K562 (cell line): ENCODE data around the gene PSMD9. TPM values are rescaled to one million over a fixed set of nuclear protein-coding genes. Genes with fewer than 3 reads are reported as not detected.

Experiments
- ATAC-seq: fragments of 200-7000 bp; cut with Tn5 transposase; 3 replicates; pipeline ENCODE4 v1.9.1; 2020; ENCODE audit warnings: moderate library complexity
- BruUV-seq: library from RNA; stranded (reverse); fragments of 400-500 nt; replicated peaks from 2 replicates; lab custom pipeline; 2021; lab: Mats Ljungman, UMichigan
- CTCF ChIA-PET: fragments of 300-600 bp; formaldehyde crosslinking; extraction: SDS; loops from one replicate; lab custom pipeline; 2021; ENCODE audit warnings: low intra/inter-chr PET ratio; lab: Yijun Ruan, JAX
- POLR2A ChIA-PET: fragments of 300-600, 350-650 bp; sonication (Branson Sonifier 250); formaldehyde crosslinking; extraction: SDS; loops from one replicate; lab custom pipeline; 2021; ENCODE audit warnings: antibody characterized with exemption, inconsistent platforms; lab: Yijun Ruan, JAX
- DNase-seq, 4 experiments: peaks; one replicate each; pipeline versions ENCODE4 v3.0.0 to v3.0.0-alpha.2; 2011 to 2018; ENCODE audit warnings: low spot score in 3 of 4, mixed read lengths in 3 of 4; ENCODE audit errors: extremely low read depth in 1 of 4
- FAIRE-seq: peaks from 2 replicates; lab custom pipeline; 2011; peaks lifted over from hg19 to GRCh38; lab: Jason Lieb, UNC
- H2AFZ ChIP-seq: 2 replicates; pipeline ENCODE4 v1.6.0; 2011; ENCODE audit warnings: low read depth, low read length, control low read depth, inconsistent platforms
- H3K27ac ChIP-seq: fragments of 200-600 bp; 3 replicates; pipeline ENCODE4 v1.8.0; 2011; ENCODE audit warnings: low read depth, mild to moderate bottlenecking, control low read depth, inconsistent platforms, low read length, moderate library complexity, mixed read lengths; ENCODE audit errors: extremely low read depth
- H3K27me3 ChIP-seq, 2 experiments: fragments of 300-600 bp in 1 of 2; 2 replicates in 1 of 2; 3 replicates in 1 of 2; pipeline versions ENCODE4 v1.6.0 to v1.8.0; 2011; ENCODE audit warnings: inconsistent platforms in 2 of 2, low read length in 2 of 2, mild to moderate bottlenecking in 1 of 2, mixed read lengths in 1 of 2, moderate library complexity in 1 of 2; ENCODE audit not compliant: control insufficient read depth in 2 of 2, insufficient read depth in 2 of 2
- H3K36me3 ChIP-seq: fragments of 300-600 bp; 3 replicates; pipeline ENCODE4 v1.8.0; 2011; ENCODE audit warnings: mild to moderate bottlenecking, low read length, inconsistent platforms; ENCODE audit not compliant: control insufficient read depth, insufficient read depth
- H3K4me1 ChIP-seq, 2 experiments: fragments of 200-600 bp in 1 of 2; replicated peaks in 1 of 2; 2 replicates in 1 of 2; 3 replicates in 1 of 2; pipeline versions ENCODE4 v1.5.1 to v1.8.0; 2011; ENCODE audit warnings: inconsistent platforms in 2 of 2, low read length in 2 of 2, mild to moderate bottlenecking in 1 of 2, mixed read lengths in 1 of 2, moderate library complexity in 1 of 2; ENCODE audit not compliant: control insufficient read depth in 2 of 2, insufficient read depth in 2 of 2
- H3K4me2 ChIP-seq: 2 replicates; pipeline ENCODE4 v1.6.1; 2011; ENCODE audit warnings: low read length, control low read depth, inconsistent platforms, mixed read lengths; ENCODE audit not compliant: insufficient read depth
- H3K4me3 ChIP-seq: fragments of 200-600 bp; sonication (generic), shearing (Covaris generic); 2 replicates; pipeline ENCODE4 v1.5.1; 2016; ENCODE audit warnings: control low read depth, inconsistent platforms
- H3K79me2 ChIP-seq: fragments of 200-600 bp; 3 replicates; pipeline ENCODE4 v1.8.0; 2011; ENCODE audit warnings: low read length, inconsistent platforms; ENCODE audit not compliant: control insufficient read depth, insufficient read depth
- H3K9ac ChIP-seq, 2 experiments: 2 replicates each; pipeline versions ENCODE4 v1.6.0 to v1.6.1; 2011; ENCODE audit warnings: low read depth in 2 of 2, low read length in 2 of 2, control low read depth in 1 of 2, inconsistent platforms in 1 of 2, mild to moderate bottlenecking in 1 of 2, mixed read lengths in 1 of 2; ENCODE audit not compliant: insufficient read depth in 1 of 2
- H3K9me1 ChIP-seq: one replicate; pipeline ENCODE4 v1.6.0; 2011; ENCODE audit warnings: inconsistent platforms, mild to moderate bottlenecking, low read length, moderate library complexity; ENCODE audit not compliant: control insufficient read depth, insufficient read depth
- H3K9me3 ChIP-seq: replicated peaks from 2 replicates; pipeline ENCODE4 v1.5.1; 2011; ENCODE audit warnings: low read depth, low read length, inconsistent platforms; ENCODE audit not compliant: control insufficient read depth, insufficient read depth
- H4K20me1 ChIP-seq: replicated peaks from 2 replicates; pipeline ENCODE4 v1.6.1; 2011; ENCODE audit warnings: low read length, inconsistent platforms, mixed read lengths; ENCODE audit not compliant: control insufficient read depth, insufficient read depth
- BCOR ChIP-seq: fragments of 450-650 bp; IDR thresholded peaks from 2 replicates; pipeline ENCODE4 v1.6.1; 2016
- CBX1 ChIP-seq: sonication (generic); IDR thresholded peaks from 2 replicates; pipeline ENCODE4 v1.6.1; 2016; ENCODE audit warnings: antibody characterized with exemption, low read depth, mild to moderate bottlenecking
- CBX3 ChIP-seq, 2 experiments: IDR thresholded peaks; 1 replicate in 1 of 2; 2 replicates in 1 of 2; pipeline ENCODE4 v1.6.1; 2012; ENCODE audit warnings: inconsistent platforms in 2 of 2, low read length in 2 of 2, borderline replicate concordance in 1 of 2, control low read depth in 1 of 2
- CHD4 ChIP-seq: fragments of 200-600 bp; sonication (generic); IDR thresholded peaks from 3 replicates; pipeline ENCODE4 v1.6.1; 2012; ENCODE audit warnings: low read depth, mild to moderate bottlenecking, mixed read lengths, low read length, inconsistent platforms; ENCODE audit not compliant: insufficient read depth, insufficient replicate concordance, poor library complexity, severe bottlenecking
- HDAC2 ChIP-seq: fragments of 450-650 bp; IDR thresholded peaks from 2 replicates; pipeline ENCODE4 v1.6.1; 2016; ENCODE audit warnings: mild to moderate bottlenecking
- KDM1A ChIP-seq, 2 experiments: fragments of 450-650 bp; IDR thresholded peaks; 2 replicates each; pipeline ENCODE4 v1.6.1; 2016; ENCODE audit warnings: mild to moderate bottlenecking in 2 of 2
- PCBP1 ChIP-seq: fragments of 200-400 bp; formaldehyde crosslinking; IDR thresholded peaks from 2 replicates; pipeline ENCODE4 v1.6.1; 2018; ENCODE audit warnings: mild to moderate bottlenecking, low read depth, low read length; ENCODE audit not compliant: poor library complexity, severe bottlenecking
- PHF20 ChIP-seq: fragments of 450-650 bp; IDR thresholded peaks from 2 replicates; pipeline ENCODE4 v1.6.1; 2018; ENCODE audit not compliant: partially characterized antibody
- RBM25 ChIP-seq: fragments of 200-400 bp; formaldehyde crosslinking; IDR thresholded peaks from 2 replicates; pipeline ENCODE4 v1.6.1; 2018; ENCODE audit warnings: low read length, low read depth, moderate library complexity; ENCODE audit not compliant: severe bottlenecking
- RCOR1 ChIP-seq, 2 experiments: IDR thresholded peaks; 2 replicates each; pipeline ENCODE4 v1.6.1; 2012; ENCODE audit warnings: low read depth in 2 of 2, low read length in 2 of 2, borderline replicate concordance in 1 of 2, improper control_type of control experiment in 1 of 2
- RFX7 ChIP-seq: fragments of 250-450 bp; sonication (Bioruptor Pico); IDR thresholded peaks from 2 replicates; pipeline ENCODE4 v1.5.1; 2021; ENCODE audit warnings: mild to moderate bottlenecking
- SMAD1 ChIP-seq: fragments of 150-350 bp; IDR thresholded peaks from 2 replicates; pipeline ENCODE4 v1.6.1; 2014; ENCODE audit warnings: low read length, low read depth; ENCODE audit not compliant: partially characterized antibody
- SMARCA5 ChIP-seq: fragments of 450-650 bp; IDR thresholded peaks from 2 replicates; pipeline ENCODE4 v1.6.1; 2016
- TBL1XR1 ChIP-seq, 2 experiments: IDR thresholded peaks; 2 replicates each; pipeline ENCODE4 v1.6.1; 2012; ENCODE audit warnings: improper control_type of control experiment in 2 of 2, low read length in 2 of 2, mild to moderate bottlenecking in 1 of 2
- ZNF766 ChIP-seq: fragments of 200-800 bp; sonication (Bioruptor generic); conservative IDR thresholded peaks from 2 replicates; pipeline ENCODE4 v1.6.1; 2016; ENCODE audit warnings: missing genetic modification characterization, missing compliant biosample characterization
- ZZZ3 ChIP-seq: fragments of 450-650 bp; IDR thresholded peaks from 2 replicates; pipeline ENCODE4 v1.6.1; 2016; ENCODE audit warnings: antibody characterized with exemption, mild to moderate bottlenecking, moderate library complexity
- WGBS: fragments of 100-300 bp; shearing (Covaris generic); methylation state at CpG from one replicate; pipeline ENCODE4 v1.1.6; 2016; ENCODE audit warnings: low coverage, mixed read lengths; ENCODE audit not compliant: insufficient coverage; ENCODE audit errors: missing lambda C conversion rate; 5-methylcytosine and 5-hydroxymethylcytosine counted together
- in situ Hi-C: fragments of 300-500 bp; cut with MboI; formaldehyde crosslinking; loops from 4 replicates; pipeline ENCODE4 v1.15.0; 2018; ENCODE audit warnings: inconsistent platforms, mixed read lengths
- intact Hi-C: fragments of 100-400 bp; cut with micrococcal nuclease; formaldehyde crosslinking; loops from 2 replicates; pipeline ENCODE4 v1.14.2; 2022
- polyA plus RNA-seq, 8 experiments: library from polyadenylated mRNA; depleted of rRNA in 4 of 8; stranded (reverse) in 5 of 8; unstranded in 3 of 8; fragments of >200 nt; fragmentation: Nextera tagmentation in 2 of 8; fragmentation: Illumina TruSeq in 1 of 8; extraction: Ambion mirVana in 2 of 8; extraction: Trizol in 1 of 8; gene quantifications; 2 replicates each; pipeline versions ENCODE4 v1.2.1 to v1.2.3, GENCODE V29; 2011 to 2014; ENCODE audit warnings: inconsistent platforms in 1 of 8, missing spikeins in 1 of 8
- total RNA-seq, 7 experiments: library from RNA; depleted of rRNA in 6 of 7; stranded (reverse); fragments of >200 nt in 6 of 7; fragmentation: Illumina TruSeq in 2 of 7; extraction: Trizol in 2 of 7; gene quantifications; 2 replicates each; pipeline versions ENCODE4 v1.2.1 to v1.2.3, GENCODE V29; 2011 to 2021; ENCODE audit warnings: low replicate concordance in 1 of 7
- TF ChIP-seq, protein P1 (sequence below): sonication (generic); formaldehyde crosslinking; IDR thresholded peaks from 2 replicates; pipeline ENCODE4 v1.8.1; 2022; ENCODE audit warnings: missing genetic modification reagents
- TF ChIP-seq, protein P2 (sequence below): fragments of 250-450 bp; sonication (Bioruptor Pico); IDR thresholded peaks from 2 replicates; pipeline ENCODE4 v1.5.0; 2020; ENCODE audit warnings: mild to moderate bottlenecking, borderline replicate concordance
- TF ChIP-seq, protein P3 (sequence below): fragments of 250-450 bp; sonication (Bioruptor Pico); IDR thresholded peaks from 2 replicates; pipeline ENCODE4 v1.5.0; 2022; ENCODE audit warnings: mild to moderate bottlenecking

The PSMD9 gene
- total and polyA plus RNA-seq, 9 of the 15 experiments (the other 6 are each of a cell fraction or from before 2014, with no cell fraction given) = 12.2 to 143 (median 61.3) TPM

DNA sequence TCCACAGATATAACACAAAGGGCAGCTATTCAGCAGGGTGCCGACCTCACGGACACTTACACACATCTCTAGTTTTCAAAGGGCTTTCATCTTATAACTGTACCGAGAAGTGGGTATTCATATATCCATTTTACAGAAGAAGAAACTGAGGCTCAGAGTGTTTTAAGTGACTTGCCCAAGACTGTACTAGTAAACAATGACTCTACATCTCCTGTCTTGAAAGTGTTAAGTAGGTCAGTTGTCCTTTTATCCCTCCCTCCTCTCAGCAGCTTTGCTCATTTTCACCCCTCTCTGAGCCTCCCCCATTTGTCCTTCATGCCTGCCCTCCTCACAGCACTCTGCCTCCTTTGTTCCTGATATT is 43.6 kb downstream of the PSMD9 start:
- no peaks in the 10 kb centered on the region for H3K27me3 ChIP-seq
- CTCF ChIA-PET = no interaction called here
- H3K36me3 ChIP-seq = peaks cover 12% of the 10 kb centered on the region
- H3K9me3 ChIP-seq = no peaks in the 10 kb centered on the region
- 85% methylated on average over 3 of the region's 3 CpGs for WGBS
- intact Hi-C loops (loop anchor here (5.0 kb wide), 1 partner anchor 90 kb away; the partner anchor contains the start of gene BCL7A), in situ Hi-C loops (no loop called here)
- FAIRE-seq = no peak
- no peaks in the 10 kb centered on the region for H3K9me1 ChIP-seq
- ATAC-seq = no peak
- BruUV-seq = no TSS peak
- DNase-seq = no peak
- H3K4me2 ChIP-seq = no peak overlapping the region
- no peaks in the 10 kb centered on the region for H4K20me1 ChIP-seq
- no peak overlapping the region for H3K9ac ChIP-seq
- H3K4me1 ChIP-seq = peaks cover 32 to 33% of the 10 kb centered on the region in 2 experiments
- no peak overlapping the region for H3K27ac ChIP-seq
- H3K4me3 ChIP-seq = no peak overlapping the region
- H3K79me2 ChIP-seq = peaks cover 22% of the 10 kb centered on the region
- no peak overlapping the region for H2AFZ ChIP-seq
- POLR2A ChIA-PET = no interaction called here
- TF ChIP-seq, protein P1, sequence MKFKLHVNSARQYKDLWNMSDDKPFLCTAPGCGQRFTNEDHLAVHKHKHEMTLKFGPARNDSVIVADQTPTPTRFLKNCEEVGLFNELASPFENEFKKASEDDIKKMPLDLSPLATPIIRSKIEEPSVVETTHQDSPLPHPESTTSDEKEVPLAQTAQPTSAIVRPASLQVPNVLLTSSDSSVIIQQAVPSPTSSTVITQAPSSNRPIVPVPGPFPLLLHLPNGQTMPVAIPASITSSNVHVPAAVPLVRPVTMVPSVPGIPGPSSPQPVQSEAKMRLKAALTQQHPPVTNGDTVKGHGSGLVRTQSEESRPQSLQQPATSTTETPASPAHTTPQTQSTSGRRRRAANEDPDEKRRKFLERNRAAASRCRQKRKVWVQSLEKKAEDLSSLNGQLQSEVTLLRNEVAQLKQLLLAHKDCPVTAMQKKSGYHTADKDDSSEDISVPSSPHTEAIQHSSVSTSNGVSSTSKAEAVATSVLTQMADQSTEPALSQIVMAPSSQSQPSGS (CRISPR knock-in tag) = no peak
- TF ChIP-seq CBX3 (IDR thresholded peaks at IDR 0.05; ENCODE audit: borderline replicate concordance in 1 of 2, low read length in 2 of 2) (0 out of 3 replicates have a peak, but pooled peaks of 1 of the 2 experiments have one; percentile 15), SMAD1 (no peak), CHD4 (peak; percentile 74), KDM1A (IDR thresholded peaks at IDR 0.05) (peak; percentile 74 to 87), RBM25 (peak; percentile 98), PHF20 (peak; percentile 38), RFX7 (CRISPR knock-in tag) (no peak), BCOR (peak; percentile 98), PCBP1 (no peak), ZNF766 (CRISPR knock-in tag) (no peak), RCOR1 (IDR thresholded peaks at IDR 0.05; ENCODE audit: borderline replicate concordance in 1 of 2, low read depth in 2 of 2, low read length in 2 of 2) (peak; percentile 19 to 83; a peak in 3 of 4 replicates), ZZZ3 (no peak), SMARCA5 (peak; percentile 69; the same call in 1 of the 2 replicates), HDAC2 (peak; percentile 83), TBL1XR1 (IDR thresholded peaks at IDR 0.05; ENCODE audit: low read length in 2 of 2) (no peak), CBX1 (peak; percentile 91)
- TF ChIP-seq, protein P2, sequence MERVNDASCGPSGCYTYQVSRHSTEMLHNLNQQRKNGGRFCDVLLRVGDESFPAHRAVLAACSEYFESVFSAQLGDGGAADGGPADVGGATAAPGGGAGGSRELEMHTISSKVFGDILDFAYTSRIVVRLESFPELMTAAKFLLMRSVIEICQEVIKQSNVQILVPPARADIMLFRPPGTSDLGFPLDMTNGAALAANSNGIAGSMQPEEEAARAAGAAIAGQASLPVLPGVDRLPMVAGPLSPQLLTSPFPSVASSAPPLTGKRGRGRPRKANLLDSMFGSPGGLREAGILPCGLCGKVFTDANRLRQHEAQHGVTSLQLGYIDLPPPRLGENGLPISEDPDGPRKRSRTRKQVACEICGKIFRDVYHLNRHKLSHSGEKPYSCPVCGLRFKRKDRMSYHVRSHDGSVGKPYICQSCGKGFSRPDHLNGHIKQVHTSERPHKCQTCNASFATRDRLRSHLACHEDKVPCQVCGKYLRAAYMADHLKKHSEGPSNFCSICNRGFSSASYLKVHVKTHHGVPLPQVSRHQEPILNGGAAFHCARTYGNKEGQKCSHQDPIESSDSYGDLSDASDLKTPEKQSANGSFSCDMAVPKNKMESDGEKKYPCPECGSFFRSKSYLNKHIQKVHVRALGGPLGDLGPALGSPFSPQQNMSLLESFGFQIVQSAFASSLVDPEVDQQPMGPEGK (CRISPR knock-in tag) = no peak
- TF ChIP-seq, protein P3, sequence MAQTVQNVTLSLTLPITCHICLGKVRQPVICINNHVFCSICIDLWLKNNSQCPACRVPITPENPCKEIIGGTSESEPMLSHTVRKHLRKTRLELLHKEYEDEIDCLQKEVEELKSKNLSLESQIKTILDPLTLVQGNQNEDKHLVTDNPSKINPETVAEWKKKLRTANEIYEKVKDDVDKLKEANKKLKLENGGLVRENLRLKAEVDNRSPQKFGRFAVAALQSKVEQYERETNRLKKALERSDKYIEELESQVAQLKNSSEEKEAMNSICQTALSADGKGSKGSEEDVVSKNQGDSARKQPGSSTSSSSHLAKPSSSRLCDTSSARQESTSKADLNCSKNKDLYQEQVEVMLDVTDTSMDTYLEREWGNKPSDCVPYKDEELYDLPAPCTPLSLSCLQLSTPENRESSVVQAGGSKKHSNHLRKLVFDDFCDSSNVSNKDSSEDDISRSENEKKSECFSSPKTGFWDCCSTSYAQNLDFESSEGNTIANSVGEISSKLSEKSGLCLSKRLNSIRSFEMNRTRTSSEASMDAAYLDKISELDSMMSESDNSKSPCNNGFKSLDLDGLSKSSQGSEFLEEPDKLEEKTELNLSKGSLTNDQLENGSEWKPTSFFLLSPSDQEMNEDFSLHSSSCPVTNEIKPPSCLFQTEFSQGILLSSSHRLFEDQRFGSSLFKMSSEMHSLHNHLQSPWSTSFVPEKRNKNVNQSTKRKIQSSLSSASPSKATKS (CRISPR knock-in tag) = no peak
